ENCODE results near the gene CRK.

Gene CRK

GRCh38 chr17:1484060-1484535, 28.1 kb upstream of the CRK start:
- no peak for TF ChIP-seq Cebpa-rat (IDR thresholded peaks at IDR 0.05)
- Histone ChIP-seq H3K4me2 (peak overlapping the region; percentile 19 to 99 (median 92); a peak in 18 of 22 replicates), H3K27me3 (peaks cover 0 to 13% (median 0%) of the 10 kb centered on the region in 11 experiments; a peak in 7 of 22 replicates)

GRCh38 chr17:1482680-1483079, 26.6 kb upstream of the CRK start:
- no peak for TF ChIP-seq Cebpa-rat (IDR thresholded peaks at IDR 0.05)
- Histone ChIP-seq H3K4me1 (peaks cover 14 to 40% (median 31%) of the 10 kb centered on the region in 10 experiments), H3K9ac (no peak overlapping the region), H3K4me2 (no peak overlapping the region), H3K36me3 (peaks cover 8 to 63% (median 30%) of the 10 kb centered on the region in 11 experiments; a peak in 19 of 22 replicates), H3K4me3 (no peak overlapping the region), H3K9me3 (replicated peaks in 1 of 11) (no peaks in the 10 kb centered on the region), H4K20me1 (peaks cover 0 to 60% (median 16%) of the 10 kb centered on the region in 11 experiments; a peak in 16 of 22 replicates), H3K27ac (no peak overlapping the region), H3K27me3 (peaks cover 0 to 13% (median 0%) of the 10 kb centered on the region in 11 experiments; a peak in 7 of 22 replicates)

More at GRCh38 chr17:1484060-1484535, 28.1 kb upstream of the CRK start:
- Histone ChIP-seq H3K9ac (no peak overlapping the region), H3K9me3 (replicated peaks in 1 of 11) (no peaks in the 10 kb centered on the region), H3K36me3 (peaks cover 0 to 49% (median 16%) of the 10 kb centered on the region in 11 experiments; a peak in 17 of 22 replicates), H3K4me1 (peaks cover 22 to 54% (median 45%) of the 10 kb centered on the region in 10 experiments), H4K20me1 (peaks cover 8 to 56% (median 21%) of the 10 kb centered on the region in 11 experiments; a peak in 19 of 22 replicates), H3K27ac (no peak overlapping the region), H3K4me3 (no peak overlapping the region)

GRCh38 chr17:1481736-1482135, 25.7 kb upstream of the CRK start:
- Histone ChIP-seq H3K4me2 (no peak overlapping the region), H3K27me3 (peaks cover 0 to 8% (median 0%) of the 10 kb centered on the region in 11 experiments; a peak in 7 of 22 replicates), H3K4me1 (peaks cover 11 to 35% (median 24%) of the 10 kb centered on the region in 10 experiments), H3K27ac (no peak overlapping the region), H4K20me1 (peaks cover 0 to 69% (median 16%) of the 10 kb centered on the region in 11 experiments; a peak in 17 of 22 replicates), H3K9ac (no peak overlapping the region), H3K9me3 (replicated peaks in 1 of 11) (no peaks in the 10 kb centered on the region), H3K36me3 (peaks cover 12 to 72% (median 39%) of the 10 kb centered on the region in 11 experiments; a peak in 20 of 22 replicates), H3K4me3 (no peak overlapping the region)
- TF ChIP-seq Cebpa-rat (IDR thresholded peaks at IDR 0.05) = no peak

GRCh38 chr17:1480747-1481465, 24.9 kb upstream of the CRK start:
- Histone ChIP-seq H4K20me1 (peaks cover 0 to 78% (median 16%) of the 10 kb centered on the region in 11 experiments; a peak in 17 of 22 replicates), H3K9ac (no peak overlapping the region), H3K9me3 (replicated peaks in 1 of 11) (no peaks in the 10 kb centered on the region), H3K27ac (no peak overlapping the region), H3K36me3 (peaks cover 12 to 81% (median 39%) of the 10 kb centered on the region in 11 experiments; a peak in 20 of 22 replicates), H3K4me3 (no peak overlapping the region), H3K27me3 (no peaks in the 10 kb centered on the region; a peak in 4 of 22 replicates), H3K4me2 (no peak overlapping the region), H3K4me1 (peaks cover 11 to 35% (median 21%) of the 10 kb centered on the region in 10 experiments; a peak in 19 of 20 replicates)
- no peak for TF ChIP-seq Cebpa-rat (IDR thresholded peaks at IDR 0.05)

DNA sequence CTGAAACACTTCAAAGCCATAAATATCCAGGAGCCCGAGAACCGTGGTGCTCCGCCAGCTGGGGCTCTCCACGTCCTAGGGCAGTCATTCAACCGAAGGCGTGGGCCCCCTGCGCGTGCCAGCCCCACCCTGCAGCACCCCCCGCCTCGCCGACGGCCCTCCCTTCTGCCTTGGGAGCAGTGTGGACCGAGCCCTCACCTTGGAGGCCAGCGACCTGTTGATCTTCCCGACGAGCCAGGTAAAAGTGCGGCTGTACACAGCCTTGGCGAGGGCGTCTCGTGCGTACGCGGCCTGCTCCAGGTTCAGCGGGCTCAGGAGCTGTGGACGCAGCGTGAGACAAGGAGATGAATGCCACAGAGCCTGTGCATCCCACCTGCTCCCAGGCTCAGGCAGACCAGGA, 22.4 kb upstream of the CRK start:
- peaks cover 12 to 81% (median 39%) of the 10 kb centered on the region in 11 experiments; a peak in 20 of 22 replicates for H3K36me3 ChIP-seq
- H3K4me3 ChIP-seq = no peak overlapping the region
- peaks cover 2 to 91% (median 27%) of the 10 kb centered on the region in 11 experiments; a peak in 17 of 22 replicates for H4K20me1 ChIP-seq
- no peak for TF ChIP-seq Cebpa-rat (IDR thresholded peaks at IDR 0.05)
- no peak overlapping the region for H3K4me2 ChIP-seq
- no peak overlapping the region for H3K27ac ChIP-seq
- no peaks in the 10 kb centered on the region for H3K27me3 ChIP-seq
- H3K4me1 ChIP-seq = peaks cover 24 to 41% (median 30%) of the 10 kb centered on the region in 10 experiments
- no peak overlapping the region for H3K9ac ChIP-seq
- H3K9me3 ChIP-seq (replicated peaks in 1 of 11) = no peaks in the 10 kb centered on the region

DNA sequence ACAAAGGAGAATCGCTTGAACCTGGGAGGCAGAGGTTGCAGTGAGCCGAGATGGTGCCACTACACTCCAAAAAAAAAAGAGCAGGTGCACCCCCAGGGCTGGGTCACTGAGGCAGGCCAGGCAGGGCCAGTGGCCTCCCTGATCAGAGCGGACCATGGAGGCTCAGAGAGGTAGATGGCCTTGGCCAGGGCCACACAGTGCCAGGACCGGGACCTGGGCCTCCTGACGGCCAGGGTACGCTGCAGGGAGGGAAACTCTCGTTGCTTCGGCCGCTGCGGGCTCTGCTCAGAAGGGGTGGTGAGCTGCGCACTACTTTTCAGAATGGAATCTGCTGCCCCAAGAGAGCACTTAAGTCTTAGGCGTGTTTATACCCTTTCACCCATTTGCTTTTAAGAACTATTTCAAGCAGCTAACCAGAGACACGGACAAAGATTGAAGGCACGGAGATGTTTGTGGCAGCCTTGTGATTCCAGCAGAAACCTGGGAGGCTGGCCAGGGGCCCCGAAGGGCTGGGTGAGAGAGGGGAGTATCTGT, 19.4 kb upstream of the CRK start:
- Histone ChIP-seq H3K9ac (peak overlapping the region in 4 of 11 experiments; percentile 5 to 56 (median 48); a peak in 4 of 22 replicates), H3K4me3 (0 out of 20 replicates have a peak overlapping the region, but pooled peaks of 1 of the 10 experiments have one; percentile 19), H3K9me3 (replicated peaks in 1 of 11) (no peaks in the 10 kb centered on the region), H3K27me3 (0 out of 22 replicates have a peak, but pooled peaks cover 0 to 3% (median 0%) of the 10 kb centered on the region in 11 experiments), H3K36me3 (peaks cover 4 to 77% (median 27%) of the 10 kb centered on the region in 11 experiments; a peak in 19 of 22 replicates), H3K27ac (peak overlapping the region in 1 of 11 experiments; percentile 10; a peak in 3 of 22 replicates), H4K20me1 (peaks cover 28 to 95% (median 48%) of the 10 kb centered on the region in 11 experiments; a peak in 21 of 22 replicates), H3K4me1 (peaks cover 53 to 71% (median 60%) of the 10 kb centered on the region in 10 experiments), H3K4me2 (peak overlapping the region; percentile 44 to 92 (median 82))
- TF ChIP-seq Cebpa-rat (IDR thresholded peaks at IDR 0.05) = no peak

DNA sequence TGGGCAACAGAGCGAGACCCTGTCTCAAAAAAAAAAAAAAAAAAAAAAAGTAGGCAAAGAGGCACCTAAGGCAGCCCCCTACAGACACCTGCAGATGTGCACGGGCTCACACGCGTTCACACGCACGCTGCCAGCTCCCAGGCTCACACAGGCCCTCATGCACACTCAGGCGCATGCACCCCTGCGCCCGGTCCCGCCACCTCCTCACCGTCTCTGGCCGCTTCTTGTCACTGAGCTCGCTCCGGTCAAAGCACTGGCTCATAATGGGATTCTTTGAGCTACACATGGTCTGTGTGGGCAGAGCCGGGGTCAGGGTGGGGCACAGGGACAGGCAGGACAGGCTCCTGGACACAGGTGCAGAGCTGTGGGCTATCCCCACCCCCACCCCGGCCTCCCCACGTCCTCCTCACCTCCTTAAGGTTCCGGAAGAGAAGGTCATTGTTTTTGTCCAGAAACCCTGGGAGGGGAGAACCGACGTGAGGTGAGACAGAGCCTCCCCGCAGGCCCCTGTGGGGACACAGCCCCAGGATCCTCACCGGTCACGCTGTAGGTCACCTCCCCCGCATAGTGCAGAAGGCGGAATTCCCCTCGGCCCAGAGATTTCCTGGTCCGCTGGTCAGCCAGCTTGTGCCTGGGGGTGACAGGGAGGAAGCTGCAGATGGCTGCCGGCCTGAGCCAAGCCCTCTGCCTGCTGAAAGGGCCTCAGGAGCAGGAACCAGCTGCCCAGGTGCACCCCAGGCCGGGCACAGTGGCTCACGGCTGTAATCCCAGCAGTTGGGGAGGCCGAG, 18.6 kb upstream of the CRK start:
- Histone ChIP-seq H3K36me3 (peaks cover 5 to 77% (median 26%) of the 10 kb centered on the region in 11 experiments; a peak in 19 of 22 replicates), H3K4me1 (peaks cover 61 to 75% (median 67%) of the 10 kb centered on the region in 10 experiments), H3K4me2 (peak overlapping the region; percentile 44 to 92 (median 82)), H3K9me3 (replicated peaks in 1 of 11) (peaks cover 0 to 5% (median 4%) of the 10 kb centered on the region in 11 experiments; a peak in 14 of 22 replicates), H3K9ac (peak overlapping the region in 10 of 11 experiments; percentile 5 to 56 (median 28); a peak in 10 of 22 replicates), H3K4me3 (peak overlapping the region in 1 of 10 experiments; percentile 19; a peak in 1 of 20 replicates), H3K27ac (peak overlapping the region in 3 of 11 experiments; percentile 10 to 38 (median 20); a peak in 6 of 22 replicates), H4K20me1 (peaks cover 28 to 98% (median 48%) of the 10 kb centered on the region in 11 experiments; a peak in 21 of 22 replicates), H3K27me3 (0 out of 22 replicates have a peak, but pooled peaks cover 0 to 3% (median 0%) of the 10 kb centered on the region in 11 experiments)
- TF ChIP-seq Cebpa-rat (IDR thresholded peaks at IDR 0.05) = no peak
